ENCODE measurements around the gene LRFN2. TPM values are rescaled to one million over a fixed set of nuclear protein-coding genes. Genes with fewer than 3 reads are reported as not detected.

Gene LRFN2
- total and polyA plus RNA-seq, 2 experiments from 2014 or later, result 0.29 to 2.5 TPM

DNA sequence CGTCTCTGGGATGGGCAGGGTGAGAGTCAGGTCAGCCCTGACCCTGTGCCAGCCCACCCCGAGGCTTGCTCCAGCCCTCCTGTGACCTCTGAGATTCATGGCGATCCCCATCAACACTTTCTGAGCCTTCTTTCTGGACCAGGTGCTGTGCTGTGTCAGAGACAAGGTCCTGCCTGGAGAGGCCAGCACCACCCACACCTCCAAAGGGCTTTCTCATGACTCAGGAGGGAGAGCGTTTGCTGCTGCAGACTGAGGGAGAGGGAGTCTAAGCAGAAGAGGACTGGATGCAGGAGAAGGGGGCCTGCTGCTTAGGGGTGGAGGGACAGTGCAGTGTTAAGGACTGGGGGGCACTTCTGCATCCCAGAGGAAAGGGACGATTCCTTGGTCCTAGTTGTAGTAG lies 193.5 kb downstream of the LRFN2 start:
- no peak overlapping the region for H3K27ac Mint-ChIP-seq
- H3K36me3 ChIP-seq (ENCODE audit: insufficient read depth), result no peaks in the 10 kb centered on the region
- no peak overlapping the region for H2AFZ ChIP-seq
- H3K9me2 ChIP-seq (ENCODE audit: insufficient read depth), result no peaks in the 10 kb centered on the region
- no peaks in the 10 kb centered on the region; the same call in 1 of the 3 replicates for H3K9me3 Mint-ChIP-seq
- H4K20me1 ChIP-seq (replicated peaks; ENCODE audit: insufficient read depth), result no peaks in the 10 kb centered on the region
- H3K79me2 ChIP-seq (replicated peaks; ENCODE audit: insufficient read depth), result no peaks in the 10 kb centered on the region
- no peak for ATAC-seq
- DNase-seq (ENCODE audit: low spot score), result no peak
- no peak overlapping the region for H3K4me2 ChIP-seq
- H3K27me3 ChIP-seq (ENCODE audit: insufficient read depth), result no peaks in the 10 kb centered on the region
- H3K4me1 ChIP-seq (ENCODE audit: insufficient read depth), result no peaks in the 10 kb centered on the region
- no peak overlapping the region for H3K4me3 ChIP-seq
- no peaks in the 10 kb centered on the region for H3F3A ChIP-seq (replicated peaks; ENCODE audit: low read depth)
- H3K27me3 Mint-ChIP-seq (ENCODE audit: insufficient read depth, low read depth, poor library complexity), result peaks cover 2% of the 10 kb centered on the region
- H3K27ac ChIP-seq (ENCODE audit: low read depth), result no peak overlapping the region
- peaks cover under 1% of the 10 kb centered on the region for H3K4me1 Mint-ChIP-seq
- TF ChIP-seq ZNF114 (CRISPR knock-in tag; IDR thresholded peaks at IDR 0.05) (no peak), ZNF462 (CRISPR knock-in tag; IDR thresholded peaks at IDR 0.05) (no peak), NANOG (IDR thresholded peaks at IDR 0.05; ENCODE audit: borderline replicate concordance) (no peak), ZNF331 (CRISPR knock-in tag; IDR thresholded peaks at IDR 0.05; ENCODE audit: low read depth) (no peak), STAT1 (IDR thresholded peaks at IDR 0.05; ENCODE audit: unreplicated experiment) (no peak), EZH2phosphoT487 (IDR thresholded peaks at IDR 0.05; ENCODE audit: unreplicated experiment) (no peak), POLR2AphosphoS5 (IDR thresholded peaks at IDR 0.05; ENCODE audit: low read depth) (no peak), EZH2 (IDR thresholded peaks at IDR 0.05; ENCODE audit: low read depth, unreplicated experiment) (no peak), REST (IDR thresholded peaks at IDR 0.05; ENCODE audit: unreplicated experiment) (no peak), JUNB (IDR thresholded peaks at IDR 0.05; ENCODE audit: unreplicated experiment) (no peak)
- TF ChIP-seq, protein P1, sequence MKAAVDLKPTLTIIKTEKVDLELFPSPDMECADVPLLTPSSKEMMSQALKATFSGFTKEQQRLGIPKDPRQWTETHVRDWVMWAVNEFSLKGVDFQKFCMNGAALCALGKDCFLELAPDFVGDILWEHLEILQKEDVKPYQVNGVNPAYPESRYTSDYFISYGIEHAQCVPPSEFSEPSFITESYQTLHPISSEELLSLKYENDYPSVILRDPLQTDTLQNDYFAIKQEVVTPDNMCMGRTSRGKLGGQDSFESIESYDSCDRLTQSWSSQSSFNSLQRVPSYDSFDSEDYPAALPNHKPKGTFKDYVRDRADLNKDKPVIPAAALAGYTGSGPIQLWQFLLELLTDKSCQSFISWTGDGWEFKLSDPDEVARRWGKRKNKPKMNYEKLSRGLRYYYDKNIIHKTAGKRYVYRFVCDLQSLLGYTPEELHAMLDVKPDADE (IDR thresholded peaks at IDR 0.05), result no peak
- TF ChIP-seq, protein P2, sequence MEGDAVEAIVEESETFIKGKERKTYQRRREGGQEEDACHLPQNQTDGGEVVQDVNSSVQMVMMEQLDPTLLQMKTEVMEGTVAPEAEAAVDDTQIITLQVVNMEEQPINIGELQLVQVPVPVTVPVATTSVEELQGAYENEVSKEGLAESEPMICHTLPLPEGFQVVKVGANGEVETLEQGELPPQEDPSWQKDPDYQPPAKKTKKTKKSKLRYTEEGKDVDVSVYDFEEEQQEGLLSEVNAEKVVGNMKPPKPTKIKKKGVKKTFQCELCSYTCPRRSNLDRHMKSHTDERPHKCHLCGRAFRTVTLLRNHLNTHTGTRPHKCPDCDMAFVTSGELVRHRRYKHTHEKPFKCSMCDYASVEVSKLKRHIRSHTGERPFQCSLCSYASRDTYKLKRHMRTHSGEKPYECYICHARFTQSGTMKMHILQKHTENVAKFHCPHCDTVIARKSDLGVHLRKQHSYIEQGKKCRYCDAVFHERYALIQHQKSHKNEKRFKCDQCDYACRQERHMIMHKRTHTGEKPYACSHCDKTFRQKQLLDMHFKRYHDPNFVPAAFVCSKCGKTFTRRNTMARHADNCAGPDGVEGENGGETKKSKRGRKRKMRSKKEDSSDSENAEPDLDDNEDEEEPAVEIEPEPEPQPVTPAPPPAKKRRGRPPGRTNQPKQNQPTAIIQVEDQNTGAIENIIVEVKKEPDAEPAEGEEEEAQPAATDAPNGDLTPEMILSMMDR (conservative IDR thresholded peaks at IDR 0.05; ENCODE audit: low read depth in 2 of 2), result no peak
- no peak overlapping the region for H3K4me3 Mint-ChIP-seq
- H3K36me3 Mint-ChIP-seq (ENCODE audit: low read depth), result no peaks in the 10 kb centered on the region

Measured in GM23338 (cell line).